Naive thymus-derived CD4-positive, alpha-beta T cell (primary cell): Measurements from ENCODE around the gene PLA2G4A. TPM values are rescaled to one million over a fixed set of nuclear protein-coding genes. Genes with fewer than 3 reads are reported as not detected.

Experiments
- ATAC-seq: fragments of 150-1000 bp; cut with Tn5 transposase; 2 replicates; pipeline ENCODE4 v1.10.0; 2021; ENCODE audit warnings: mild to moderate bottlenecking, moderate library complexity
- CTCF ChIA-PET: fragments of 350-600 bp; sonication (Branson Sonifier 250); formaldehyde crosslinking; loops from one replicate; lab custom pipeline; 2021; ENCODE audit warnings: antibody characterized with exemption; lab: Charles Lee
- POLR2A ChIA-PET: fragments of 350-600 bp; sonication (Branson Sonifier 250); formaldehyde crosslinking; loops from one replicate; lab custom pipeline; 2021; ENCODE audit warnings: antibody characterized with exemption, inconsistent platforms; lab: Charles Lee
- DNase-seq, 9 donors: peaks; one replicate each; pipeline versions ENCODE4 v3.0.0 to v3.0.0-alpha.2; 2020 to 2022; ENCODE audit warnings: mixed read lengths in 1 of 9
- H3K27ac ChIP-seq: one replicate; pipeline ENCODE4 v1.7.0; 2013; ENCODE audit warnings: mild to moderate bottlenecking, low read depth, low read length, moderate library complexity
- H3K27me3 ChIP-seq, 2 donors: one replicate each; pipeline ENCODE4 v1.7.0; 2013; ENCODE audit warnings: low read length in 2 of 2, mild to moderate bottlenecking in 2 of 2, moderate library complexity in 2 of 2; ENCODE audit not compliant: control insufficient read depth in 2 of 2, insufficient read depth in 2 of 2
- H3K36me3 ChIP-seq, 3 experiments: 1 replicate in 2 of 3; 2 replicates in 1 of 3; pipeline ENCODE4 v1.7.0; 2013; ENCODE audit warnings: low read length in 3 of 3, mild to moderate bottlenecking in 3 of 3, moderate library complexity in 1 of 3; ENCODE audit not compliant: insufficient read depth in 3 of 3, control insufficient read depth in 2 of 3
- H3K4me1 ChIP-seq, 2 donors: one replicate each; pipeline ENCODE4 v1.7.0; 2013; ENCODE audit warnings: low read length in 2 of 2, mild to moderate bottlenecking in 2 of 2, moderate library complexity in 1 of 2; ENCODE audit not compliant: control insufficient read depth in 2 of 2, insufficient read depth in 2 of 2
- H3K4me3 ChIP-seq: 2 replicates; pipeline ENCODE4 v1.7.0; 2013; ENCODE audit warnings: mild to moderate bottlenecking, low read length
- H3K9me3 ChIP-seq, 3 experiments: 1 replicate in 2 of 3; 2 replicates in 1 of 3; pipeline ENCODE4 v1.7.0; 2013; ENCODE audit warnings: low read length in 3 of 3; ENCODE audit not compliant: control insufficient read depth in 2 of 3
- H3K27ac Mint-ChIP-seq, 9 donors: one replicate each; pipeline ENCODE4 v1.8.0; 2020 to 2022; ENCODE audit warnings: mixed read lengths in 9 of 9, mild to moderate bottlenecking in 8 of 9, moderate library complexity in 5 of 9, inconsistent platforms in 2 of 9
- H3K27me3 Mint-ChIP-seq, 5 donors: one replicate each; pipeline ENCODE4 v1.8.0; 2021 to 2022; ENCODE audit warnings: mixed read lengths in 5 of 5, mild to moderate bottlenecking in 1 of 5
- H3K36me3 Mint-ChIP-seq, 5 donors: one replicate each; pipeline ENCODE4 v1.8.0; 2020 to 2022; ENCODE audit warnings: mixed read lengths in 5 of 5, mild to moderate bottlenecking in 3 of 5, inconsistent platforms in 1 of 5
- H3K4me1 Mint-ChIP-seq, 7 donors: one replicate each; pipeline ENCODE4 v1.8.0; 2020 to 2022; ENCODE audit warnings: mixed read lengths in 7 of 7, mild to moderate bottlenecking in 3 of 7, inconsistent platforms in 1 of 7
- H3K4me3 Mint-ChIP-seq, 10 donors: one replicate each; pipeline ENCODE4 v1.8.0; 2020 to 2022; ENCODE audit warnings: mild to moderate bottlenecking in 10 of 10, mixed read lengths in 10 of 10, moderate library complexity in 6 of 10, inconsistent platforms in 2 of 10
- H3K9me3 Mint-ChIP-seq, 11 donors: one replicate each; pipeline ENCODE4 v1.8.0; 2020 to 2022; ENCODE audit warnings: mixed read lengths in 11 of 11, mild to moderate bottlenecking in 4 of 11, inconsistent platforms in 1 of 11, moderate library complexity in 1 of 11
- intact Hi-C, 2 donors: fragments of 100-400 bp; cut with micrococcal nuclease; formaldehyde crosslinking; loops; one replicate each; pipeline ENCODE4 v1.15.1; 2023
- polyA plus RNA-seq, 2 donors: library from polyadenylated mRNA; unstranded; fragments of 300-500 nt; fragmentation: Illumina TruSeq; gene quantifications; one replicate each; pipeline ENCODE4 v1.2.3, GENCODE V29; 2021
- total RNA-seq, 6 experiments: library from RNA in 5 of 6; stranded (reverse) in 5 of 6; gene quantifications; 1 replicate in 5 of 6; 2 replicates in 1 of 6; pipeline ENCODE4 v1.2.3 and lab custom pipeline; 2021 to 2026

Gene PLA2G4A
- total and polyA plus RNA-seq, 7 experiments from 2014 or later = 0.13 to 2.8 (median 0.24) TPM; not detected in 4

DNA sequence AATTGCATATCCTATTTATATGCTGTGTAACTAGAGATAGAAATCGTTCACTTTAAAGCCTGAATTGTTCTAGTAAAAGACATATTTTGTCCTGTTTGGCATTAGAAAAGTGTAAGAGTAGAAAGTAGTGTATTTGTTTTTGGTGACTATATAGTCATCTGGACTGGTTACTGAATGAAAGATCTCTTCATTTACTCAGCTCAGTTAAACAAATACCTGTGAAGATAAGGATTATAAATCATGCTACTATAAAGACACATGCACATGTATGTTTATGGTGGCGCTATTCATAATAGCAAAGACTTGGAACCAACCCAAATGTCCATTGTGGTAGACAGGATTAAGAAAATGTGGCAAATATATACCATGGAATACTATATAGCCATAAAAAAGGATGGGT is 125.1 kb downstream of the PLA2G4A start:
- H3K9me3 Mint-ChIP-seq = peaks cover 0 to 2% (median 0%) of the 10 kb centered on the region in 11 donors
- intact Hi-C loops = no loop called here
- H3K9me3 ChIP-seq = no peaks in the 10 kb centered on the region
- no peak overlapping the region for H3K27ac ChIP-seq
- DNase-seq = no peak
- ATAC-seq = no peak
- no peaks in the 10 kb centered on the region for H3K36me3 Mint-ChIP-seq
- H3K4me1 Mint-ChIP-seq = no peaks in the 10 kb centered on the region
- H3K4me3 Mint-ChIP-seq = no peak overlapping the region
- no peaks in the 10 kb centered on the region for H3K4me1 ChIP-seq
- no peak overlapping the region for H3K4me3 ChIP-seq
- no peaks in the 10 kb centered on the region for H3K27me3 ChIP-seq
- ChIA-PET POLR2A (no interaction called here), CTCF (no interaction called here)
- no peak overlapping the region for H3K27ac Mint-ChIP-seq
- H3K27me3 Mint-ChIP-seq = peaks cover 0 to 7% (median 0%) of the 10 kb centered on the region in 5 donors
- H3K36me3 ChIP-seq = no peaks in the 10 kb centered on the region

DNA sequence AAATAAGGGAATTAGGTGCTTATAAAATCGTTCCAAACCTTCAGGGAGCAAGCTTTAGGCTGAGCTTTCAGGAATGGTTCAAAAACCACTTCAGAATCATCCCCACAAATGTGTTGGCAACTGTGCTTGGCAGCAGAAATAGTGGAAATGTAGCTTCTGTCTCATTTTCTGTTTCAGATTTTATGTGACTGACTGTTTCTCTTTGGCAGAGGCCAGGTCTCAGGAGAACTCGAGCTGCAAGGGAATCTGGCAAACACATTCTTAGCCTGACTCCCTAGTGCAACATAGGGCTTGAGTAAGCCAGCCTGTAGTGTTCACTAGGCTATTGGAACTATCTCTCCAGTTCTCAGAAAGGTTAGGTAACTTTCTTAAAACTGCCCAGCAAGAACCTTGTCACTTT is 128.6 kb downstream of the PLA2G4A start:
- Histone ChIP-seq H3K4me1 (no peaks in the 10 kb centered on the region), H3K9me3 (no peaks in the 10 kb centered on the region), H3K27me3 (no peaks in the 10 kb centered on the region), H3K4me3 (no peak overlapping the region), H3K27ac (no peak overlapping the region), H3K36me3 (no peaks in the 10 kb centered on the region)
- Mint-ChIP-seq H3K36me3 (no peaks in the 10 kb centered on the region), H3K4me1 (no peaks in the 10 kb centered on the region), H3K9me3 (peaks cover 0 to 2% (median 0%) of the 10 kb centered on the region in 11 donors), H3K27ac (no peak overlapping the region), H3K27me3 (peaks cover 0 to 7% (median 0%) of the 10 kb centered on the region in 5 donors), H3K4me3 (no peak overlapping the region)
- no peak for DNase-seq
- CTCF ChIA-PET = no interaction called here
- intact Hi-C loops = no loop called here
- ATAC-seq = no peak
- POLR2A ChIA-PET = no interaction called here

DNA sequence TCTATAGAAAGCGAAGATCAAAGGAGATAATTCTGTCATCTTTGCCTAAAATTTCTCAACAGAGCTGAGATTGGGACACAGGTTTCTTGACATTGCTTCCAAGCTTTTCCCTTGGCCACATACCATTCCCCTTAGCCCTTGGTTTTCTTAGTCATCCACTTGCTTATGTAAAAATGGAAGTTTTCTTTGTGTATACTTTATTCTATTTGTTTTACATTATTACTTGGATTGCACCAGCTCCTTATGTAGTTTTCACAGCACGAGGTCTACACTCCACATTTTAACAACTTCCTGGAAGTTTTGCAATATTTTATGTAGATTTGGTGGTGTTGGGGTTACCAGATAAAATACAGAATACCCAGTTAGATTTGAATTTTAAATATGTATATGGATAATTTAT is 129.8 kb downstream of the PLA2G4A start:
- Mint-ChIP-seq H3K4me1 (no peaks in the 10 kb centered on the region), H3K27ac (no peak overlapping the region), H3K36me3 (no peaks in the 10 kb centered on the region), H3K9me3 (peaks cover 0 to 2% (median 0%) of the 10 kb centered on the region in 11 donors), H3K27me3 (peaks cover 0 to 7% (median 0%) of the 10 kb centered on the region in 5 donors), H3K4me3 (no peak overlapping the region)
- ATAC-seq (no peak), DNase-seq (no peak)
- Histone ChIP-seq H3K27me3 (no peaks in the 10 kb centered on the region), H3K9me3 (no peaks in the 10 kb centered on the region), H3K4me1 (no peaks in the 10 kb centered on the region), H3K27ac (no peak overlapping the region), H3K36me3 (no peaks in the 10 kb centered on the region), H3K4me3 (no peak overlapping the region)
- intact Hi-C loops = no loop called here
- ChIA-PET CTCF (no interaction called here), POLR2A (no interaction called here)

DNA sequence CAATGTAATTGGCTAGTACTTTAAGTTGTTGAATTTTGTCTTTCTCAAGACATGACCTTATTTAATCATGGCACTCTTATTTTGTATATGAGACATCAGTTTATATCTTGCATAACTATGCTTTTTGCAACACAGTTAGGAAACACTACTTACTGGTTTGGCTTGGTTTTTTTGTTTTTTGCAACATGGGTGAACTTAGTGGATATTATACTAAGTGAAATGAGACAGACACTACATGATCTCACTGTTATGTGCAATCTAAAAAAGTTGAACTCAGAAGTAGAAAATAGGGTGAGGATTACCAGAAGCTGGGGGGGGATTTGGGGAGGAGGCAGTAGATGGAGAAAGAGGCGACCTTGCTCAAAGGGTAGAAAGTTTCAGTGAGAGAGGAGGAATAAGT is 132.1 kb downstream of the PLA2G4A start:
- no peaks in the 10 kb centered on the region for H3K4me1 ChIP-seq
- no peak for ATAC-seq
- Mint-ChIP-seq H3K27me3 (peaks cover 0 to 4% (median 0%) of the 10 kb centered on the region in 5 donors), H3K27ac (no peak overlapping the region), H3K36me3 (no peaks in the 10 kb centered on the region), H3K4me1 (no peaks in the 10 kb centered on the region), H3K9me3 (no peaks in the 10 kb centered on the region), H3K4me3 (no peak overlapping the region)
- ChIA-PET POLR2A (no interaction called here), CTCF (no interaction called here)
- intact Hi-C loops = no loop called here
- H3K36me3 ChIP-seq = no peaks in the 10 kb centered on the region
- no peak overlapping the region for H3K27ac ChIP-seq
- H3K9me3 ChIP-seq = no peaks in the 10 kb centered on the region
- H3K4me3 ChIP-seq = no peak overlapping the region
- no peaks in the 10 kb centered on the region for H3K27me3 ChIP-seq
- no peak for DNase-seq

DNA sequence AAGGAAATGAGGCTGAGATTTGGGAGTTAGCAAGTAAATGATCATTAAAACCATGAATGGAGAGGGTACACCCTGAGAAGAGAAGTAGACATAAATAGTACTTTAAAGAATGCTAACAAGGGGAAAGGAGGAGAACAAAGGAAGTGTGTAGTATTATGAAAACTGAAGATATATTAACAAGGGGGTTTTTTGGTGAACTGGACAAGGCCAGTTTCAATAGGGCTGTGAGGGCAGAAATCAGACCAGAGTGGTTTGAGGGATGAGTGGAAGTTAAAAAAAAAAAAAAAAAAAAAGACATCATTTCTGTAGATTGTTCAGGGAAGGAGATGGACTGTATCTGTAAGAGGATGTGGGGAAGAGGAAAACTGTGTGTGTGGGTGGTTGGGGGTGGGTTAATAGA is 137.1 kb downstream of the PLA2G4A start:
- Histone ChIP-seq H3K27ac (no peak overlapping the region), H3K27me3 (no peaks in the 10 kb centered on the region), H3K36me3 (no peaks in the 10 kb centered on the region), H3K4me1 (no peaks in the 10 kb centered on the region), H3K9me3 (no peaks in the 10 kb centered on the region), H3K4me3 (no peak overlapping the region)
- Mint-ChIP-seq H3K27me3 (peaks cover 0 to 9% (median 6%) of the 10 kb centered on the region in 5 donors), H3K27ac (no peak overlapping the region), H3K36me3 (no peaks in the 10 kb centered on the region), H3K9me3 (no peaks in the 10 kb centered on the region), H3K4me3 (no peak overlapping the region), H3K4me1 (no peaks in the 10 kb centered on the region)
- ChIA-PET POLR2A (no interaction called here), CTCF (no interaction called here)
- intact Hi-C loops = no loop called here
- no peak for ATAC-seq
- DNase-seq = no peak

- no peaks in the 10 kb centered on the region for H3K36me3 ChIP-seq
- POLR2A ChIA-PET = no interaction called here
- no peak for DNase-seq
Measured at GRCh38 chr1:186966456-186966855, 137.7 kb downstream of the PLA2G4A start.

DNA sequence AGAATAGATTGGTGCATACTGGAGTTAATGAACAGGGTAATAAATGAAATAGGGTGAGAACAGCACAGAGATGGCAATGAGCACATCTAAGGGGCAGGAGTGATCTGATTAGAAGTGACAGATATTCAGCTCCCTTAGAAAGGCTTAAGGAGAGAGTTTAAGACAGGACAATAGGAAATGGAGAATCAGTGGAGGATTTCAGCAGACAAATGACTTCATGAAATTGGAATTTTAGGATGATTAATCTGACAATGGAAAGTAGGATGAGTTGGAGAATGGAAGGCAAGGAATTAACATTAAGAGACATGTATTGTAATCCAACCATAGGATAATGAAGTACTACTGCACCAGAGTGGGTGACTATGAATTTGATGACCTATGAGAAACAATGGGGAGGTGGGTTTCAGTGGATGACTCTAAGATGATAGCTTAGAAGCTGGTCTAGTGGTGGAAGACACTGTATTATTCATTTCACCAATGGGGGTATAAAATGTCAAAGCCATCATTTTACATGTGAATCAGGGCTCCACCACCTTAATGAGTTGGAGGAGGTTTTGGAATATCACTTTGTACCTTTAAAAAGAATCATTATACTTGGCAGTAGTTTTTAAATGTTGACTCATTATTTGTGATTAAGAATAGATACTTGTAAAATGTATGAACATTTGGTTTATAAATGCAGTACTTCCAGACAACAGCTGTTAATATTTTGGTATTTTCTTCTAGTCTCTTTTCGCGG is 139.1 kb downstream of the PLA2G4A start:
- no peak for DNase-seq
- H3K4me1 Mint-ChIP-seq = no peaks in the 10 kb centered on the region
- no peak for ATAC-seq
- no peak overlapping the region for H3K27ac Mint-ChIP-seq
- Histone ChIP-seq H3K36me3 (no peaks in the 10 kb centered on the region), H3K27me3 (no peaks in the 10 kb centered on the region), H3K4me3 (no peak overlapping the region), H3K9me3 (no peaks in the 10 kb centered on the region), H3K27ac (no peak overlapping the region), H3K4me1 (no peaks in the 10 kb centered on the region)
- H3K36me3 Mint-ChIP-seq = no peaks in the 10 kb centered on the region
- ChIA-PET CTCF (no interaction called here), POLR2A (no interaction called here)
- H3K9me3 Mint-ChIP-seq = no peaks in the 10 kb centered on the region
- intact Hi-C loops = no loop called here
- peaks cover 0 to 14% (median 6%) of the 10 kb centered on the region in 5 donors for H3K27me3 Mint-ChIP-seq
- H3K4me3 Mint-ChIP-seq = no peak overlapping the region

More at GRCh38 chr1:186966456-186966855, 137.7 kb downstream of the PLA2G4A start:
- Mint-ChIP-seq H3K36me3 (no peaks in the 10 kb centered on the region), H3K4me3 (no peak overlapping the region), H3K27ac (no peak overlapping the region), H3K4me1 (no peaks in the 10 kb centered on the region), H3K27me3 (peaks cover 0 to 9% (median 6%) of the 10 kb centered on the region in 5 donors), H3K9me3 (no peaks in the 10 kb centered on the region)
- H3K4me3 ChIP-seq = no peak overlapping the region
- intact Hi-C loops = no loop called here
- CTCF ChIA-PET = no interaction called here
- no peaks in the 10 kb centered on the region for H3K27me3 ChIP-seq
- ATAC-seq = no peak
- H3K4me1 ChIP-seq = no peaks in the 10 kb centered on the region
- H3K27ac ChIP-seq = no peak overlapping the region
- H3K9me3 ChIP-seq = no peaks in the 10 kb centered on the region
